ENCODE measurements around the gene FICD. TPM values are rescaled to one million over a fixed set of nuclear protein-coding genes. Genes with fewer than 3 reads are reported as not detected.
"Not testable (repeated sequence)": the region's sequence is repeated elsewhere in the genome, so short reads cannot be mapped to it uniquely, and the experiment has no call there.

The FICD gene
- total RNA-seq, 1 donor from 2014 or later = 2.2 TPM

GRCh38 chr12:108538146-108538545 lies 23.1 kb downstream of the FICD start:
- DNase-seq = no peak

- DNase-seq = no peak
Measured at GRCh38 chr12:108538616-108539195, 23.6 kb downstream of the FICD start.

- DNase-seq = peak; percentile 11
Measured at GRCh38 chr12:108542320-108542719, 27.2 kb downstream of the FICD start.

- peak; percentile 69 for DNase-seq
Measured at GRCh38 chr12:108543652-108544051, 28.6 kb downstream of the FICD start.

GRCh38 chr12:108547686-108548085 lies 32.6 kb downstream of the FICD start:
- no peak for DNase-seq

GRCh38 chr12:108548954-108549521 lies 34.0 kb downstream of the FICD start:
- DNase-seq = no peak

- DNase-seq = no peak
Measured at GRCh38 chr12:108551535-108551934, 36.5 kb downstream of the FICD start.

GRCh38 chr12:108553799-108554198 lies 38.7 kb downstream of the FICD start:
- no peak for DNase-seq

GRCh38 chr12:108555383-108555782 lies 40.3 kb downstream of the FICD start:
- DNase-seq = not testable (repeated sequence)

- no peak for DNase-seq
Measured at GRCh38 chr12:108559007-108559655, 44.1 kb downstream of the FICD start.

- DNase-seq = no peak
Measured at GRCh38 chr12:108559748-108560147, 44.7 kb downstream of the FICD start.

- DNase-seq = no peak
Measured at GRCh38 chr12:108560321-108560721, 45.2 kb downstream of the FICD start.

- peak; percentile 97 for DNase-seq
Measured at GRCh38 chr12:108560752-108561719, 46.0 kb downstream of the FICD start, which contains the start of gene SART3. SART3 (minus strand) TSS chr12:108561173; CDS start chr12:108561154, 19 bp downstream.

GRCh38 chr12:108561852-108562347 lies 46.8 kb downstream of the FICD start:
- DNase-seq = peak; percentile 80

GRCh38 chr12:108562348-108563135 lies 47.5 kb downstream of the FICD start, which contains the start of gene ISCU:
ISCU (plus strand) TSS chr12:108562596; CDS start chr12:108562623, 27 bp downstream.
- DNase-seq = peak; percentile 99

GRCh38 chr12:108563136-108563803 lies 48.2 kb downstream of the FICD start:
- peak; percentile 79 for DNase-seq

- no peak for DNase-seq
Measured at GRCh38 chr12:108563804-108564151, 48.7 kb downstream of the FICD start.

- no peak for DNase-seq
Measured at GRCh38 chr12:108564724-108565123, 49.6 kb downstream of the FICD start.

GRCh38 chr12:108565146-108565545 lies 50.1 kb downstream of the FICD start:
- DNase-seq = no peak

GRCh38 chr12:108565976-108566375 lies 50.9 kb downstream of the FICD start:
- no peak for DNase-seq

GRCh38 chr12:108566452-108566851 lies 51.4 kb downstream of the FICD start:
- DNase-seq = no peak
